Left hindlimb (tissue), 1 donor: Measurements from ENCODE around the gene FAF1.
"Not testable (repeated sequence)": the region's sequence is repeated elsewhere in the genome, so short reads cannot be mapped to it uniquely, and the experiment has no call there.

Experiments used
- DNase-seq: peaks from one replicate; pipeline ENCODE4 v3.0.0-alpha.2; 2018

The FAF1 gene

GRCh38 chr1:50833216-50833615 is 126.9 kb downstream of the FAF1 start:
- no peak for DNase-seq

- no peak for DNase-seq
Measured at GRCh38 chr1:50832167-50832566, 127.9 kb downstream of the FAF1 start.

- DNase-seq, result no peak
Measured at GRCh38 chr1:50831300-50832061, 128.6 kb downstream of the FAF1 start.

GRCh38 chr1:50830621-50831020 is 129.4 kb downstream of the FAF1 start:
- no peak for DNase-seq

- DNase-seq, result no peak
Measured at GRCh38 chr1:50829014-50829958, 130.8 kb downstream of the FAF1 start.

GRCh38 chr1:50827546-50827945 is 132.5 kb downstream of the FAF1 start:
- no peak for DNase-seq

- not testable (repeated sequence) for DNase-seq
Measured at GRCh38 chr1:50826792-50827191, 133.3 kb downstream of the FAF1 start.

GRCh38 chr1:50822035-50822776 is 137.9 kb downstream of the FAF1 start:
- DNase-seq, result no peak

GRCh38 chr1:50820545-50820944 is 139.5 kb downstream of the FAF1 start:
- DNase-seq, result no peak

- DNase-seq, result no peak
Measured at GRCh38 chr1:50812346-50812745, 147.7 kb downstream of the FAF1 start.

GRCh38 chr1:50808296-50808695 is 151.8 kb downstream of the FAF1 start:
- DNase-seq, result no peak

GRCh38 chr1:50796272-50796671 is 163.8 kb downstream of the FAF1 start:
- no peak for DNase-seq

- DNase-seq, result no peak
Measured at GRCh38 chr1:50793521-50793920, 166.5 kb downstream of the FAF1 start.

- no peak for DNase-seq
Measured at GRCh38 chr1:50787266-50787665, 172.8 kb downstream of the FAF1 start.

GRCh38 chr1:50783286-50783685 is 176.8 kb downstream of the FAF1 start:
- no peak for DNase-seq

GRCh38 chr1:50780797-50781196 is 179.3 kb downstream of the FAF1 start:
- no peak for DNase-seq

GRCh38 chr1:50779801-50780200 is 180.3 kb downstream of the FAF1 start:
- no peak for DNase-seq

- DNase-seq, result no peak
Measured at GRCh38 chr1:50775740-50776139, 184.3 kb downstream of the FAF1 start.

- DNase-seq, result no peak
Measured at GRCh38 chr1:50774759-50775351, 185.2 kb downstream of the FAF1 start.

GRCh38 chr1:50766688-50767087 is 193.4 kb downstream of the FAF1 start:
- DNase-seq, result no peak

- DNase-seq, result not testable (repeated sequence)
Measured at GRCh38 chr1:50756543-50756942, 203.5 kb downstream of the FAF1 start.

GRCh38 chr1:50754764-50755163 is 205.3 kb downstream of the FAF1 start:
- not testable (repeated sequence) for DNase-seq
